Gastroesophageal sphincter (tissue), 3 donors: ENCODE data around the gene PNP.

Experiments used
- CTCF ChIP-seq, 4 experiments: fragments of 200-600 bp in 2 of 4; fragments of 450-650 bp in 2 of 4; sonication (generic) in 1 of 4; IDR thresholded peaks; one replicate each; pipeline ENCODE4 v1.5.1; 2017 to 2019; ENCODE audit warnings: antibody characterized with exemption in 4 of 4, mild to moderate bottlenecking in 2 of 4, moderate library complexity in 2 of 4
- POLR2A ChIP-seq, 2 donors: fragments of 450-650 bp; IDR thresholded peaks; one replicate each; pipeline ENCODE4 v1.6.1; 2017; ENCODE audit warnings: antibody characterized with exemption in 2 of 2, mild to moderate bottlenecking in 2 of 2, moderate library complexity in 1 of 2

GRCh38 chr14:20438664-20439063 lies 30.5 kb upstream of the PNP start:
- no peak for TF ChIP-seq CTCF (IDR thresholded peaks at IDR 0.05)
- no peak for TF ChIP-seq POLR2A (IDR thresholded peaks at IDR 0.05)
